NCI-H1417 (cell line): ENCODE data around the gene CAPZA1.
"Not testable (repeated sequence)": the region's sequence is repeated elsewhere in the genome, so short reads cannot be mapped to it uniquely, and the experiment has no call there.

Experiments used
- DNase-seq, 3 experiments: peaks; one replicate each; lab custom pipeline; 2025; lab: John Stamatoyannopoulos, UW

CAPZA1 gene

GRCh38 chr1:112626887-112627286, 7.3 kb downstream of the CAPZA1 start:
- no peak for DNase-seq

GRCh38 chr1:112628516-112628915, 8.9 kb downstream of the CAPZA1 start:
- DNase-seq = no peak

GRCh38 chr1:112629256-112629655, 9.6 kb downstream of the CAPZA1 start:
- DNase-seq = no peak

GRCh38 chr1:112633628-112634027, 14.0 kb downstream of the CAPZA1 start:
- DNase-seq = no peak

- DNase-seq = no peak
These were observed 14.7 kb downstream of the CAPZA1 start for GRCh38 chr1:112634367-112634766.

GRCh38 chr1:112636056-112636455, 16.4 kb downstream of the CAPZA1 start:
- DNase-seq = no peak

GRCh38 chr1:112636597-112637253, 17.1 kb downstream of the CAPZA1 start:
- no peak for DNase-seq

- DNase-seq = no peak
These were observed 17.9 kb downstream of the CAPZA1 start for GRCh38 chr1:112637254-112638109.

GRCh38 chr1:112638110-112638428, 18.4 kb downstream of the CAPZA1 start:
- no peak for DNase-seq

- DNase-seq = not testable (repeated sequence)
These were observed 20.8 kb downstream of the CAPZA1 start for GRCh38 chr1:112640437-112640836.

- DNase-seq = no peak
These were observed 23.4 kb downstream of the CAPZA1 start for GRCh38 chr1:112643080-112643479.

- DNase-seq = no peak
These were observed 26.6 kb downstream of the CAPZA1 start for GRCh38 chr1:112646225-112646624.

GRCh38 chr1:112651205-112651604, 31.6 kb downstream of the CAPZA1 start:
- no peak for DNase-seq

- no peak for DNase-seq
These were observed 46.2 kb downstream of the CAPZA1 start for GRCh38 chr1:112665857-112666256.

- DNase-seq = no peak
These were observed 47.3 kb downstream of the CAPZA1 start for GRCh38 chr1:112666946-112667345.

GRCh38 chr1:112672009-112672408, 52.4 kb downstream of the CAPZA1 start:
- DNase-seq = no peak

- DNase-seq = no peak
These were observed 53.2 kb downstream of the CAPZA1 start for GRCh38 chr1:112672842-112673241.

- DNase-seq = peak; percentile 19 to 75 (median 36)
These were observed 54.2 kb downstream of the CAPZA1 start for GRCh38 chr1:112673592-112674439.

GRCh38 chr1:112674440-112674985, 54.9 kb downstream of the CAPZA1 start, which contains the start of gene MOV10:
MOV10 (plus strand) TSS chr1:112674659; CDS start chr1:112674913, 254 bp downstream.
- DNase-seq = peak; percentile 41 to 88 (median 84)

- peak; percentile 53 to 85 (median 84) for DNase-seq
These were observed 55.5 kb downstream of the CAPZA1 start for GRCh38 chr1:112674986-112675727.

- no peak for DNase-seq
These were observed 56.2 kb downstream of the CAPZA1 start for GRCh38 chr1:112675728-112676381.
